ENCODE data around the gene CHRND.

DNA sequence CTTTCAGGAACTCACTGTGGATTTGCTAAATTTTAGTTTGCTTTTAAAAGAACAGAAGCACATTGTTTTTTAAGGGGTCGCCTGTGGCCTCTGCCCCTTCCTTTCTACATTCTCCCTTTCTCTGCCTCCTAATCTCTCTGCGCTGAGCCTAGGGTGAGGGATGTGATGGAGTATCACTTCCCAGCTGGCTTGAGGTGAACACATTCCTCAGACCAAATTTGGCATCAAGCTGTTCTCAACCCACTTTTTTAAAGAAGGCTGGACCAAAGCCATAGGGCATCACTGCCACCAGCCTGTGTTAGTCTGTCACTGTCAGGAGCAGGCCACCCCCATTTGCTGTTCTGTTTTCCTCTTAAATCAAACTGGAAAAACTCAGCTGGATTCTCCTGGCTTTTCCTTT lies 51.9 kb downstream of the CHRND start:
- TF ChIP-seq, protein P1, sequence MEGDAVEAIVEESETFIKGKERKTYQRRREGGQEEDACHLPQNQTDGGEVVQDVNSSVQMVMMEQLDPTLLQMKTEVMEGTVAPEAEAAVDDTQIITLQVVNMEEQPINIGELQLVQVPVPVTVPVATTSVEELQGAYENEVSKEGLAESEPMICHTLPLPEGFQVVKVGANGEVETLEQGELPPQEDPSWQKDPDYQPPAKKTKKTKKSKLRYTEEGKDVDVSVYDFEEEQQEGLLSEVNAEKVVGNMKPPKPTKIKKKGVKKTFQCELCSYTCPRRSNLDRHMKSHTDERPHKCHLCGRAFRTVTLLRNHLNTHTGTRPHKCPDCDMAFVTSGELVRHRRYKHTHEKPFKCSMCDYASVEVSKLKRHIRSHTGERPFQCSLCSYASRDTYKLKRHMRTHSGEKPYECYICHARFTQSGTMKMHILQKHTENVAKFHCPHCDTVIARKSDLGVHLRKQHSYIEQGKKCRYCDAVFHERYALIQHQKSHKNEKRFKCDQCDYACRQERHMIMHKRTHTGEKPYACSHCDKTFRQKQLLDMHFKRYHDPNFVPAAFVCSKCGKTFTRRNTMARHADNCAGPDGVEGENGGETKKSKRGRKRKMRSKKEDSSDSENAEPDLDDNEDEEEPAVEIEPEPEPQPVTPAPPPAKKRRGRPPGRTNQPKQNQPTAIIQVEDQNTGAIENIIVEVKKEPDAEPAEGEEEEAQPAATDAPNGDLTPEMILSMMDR (IDR thresholded peaks at IDR 0.05; ENCODE audit: insufficient read depth, low read length) = no peak
- no peak for TF ChIP-seq POLR2AphosphoS5 (IDR thresholded peaks at IDR 0.05; ENCODE audit: low read depth)
